ENCODE data around the gene COL6A3.

Gene COL6A3

GRCh38 chr2:237297421-237298150, 116.4 kb downstream of the COL6A3 start:
- no peak for TF ChIP-seq Cebpa-rat (IDR thresholded peaks at IDR 0.05)
- H3K36me3 ChIP-seq: no peaks in the 10 kb centered on the region
- H3K9ac ChIP-seq: no peak overlapping the region
- peak overlapping the region in 2 of 11 experiments; percentile 70 to 90; a peak in 5 of 22 replicates for H3K4me2 ChIP-seq
- H3K4me1 ChIP-seq: peaks cover 0 to 20% (median 0%) of the 10 kb centered on the region in 10 experiments; a peak in 5 of 20 replicates
- no peaks in the 10 kb centered on the region for H4K20me1 ChIP-seq
- H3K27ac ChIP-seq: no peak overlapping the region
- H3K4me3 ChIP-seq: no peak overlapping the region
- peaks cover 6 to 16% (median 10%) of the 10 kb centered on the region in 11 experiments; a peak in 21 of 22 replicates for H3K9me3 ChIP-seq (replicated peaks in 1 of 11)
- H3K27me3 ChIP-seq: no peaks in the 10 kb centered on the region; a peak in 1 of 22 replicates

GRCh38 chr2:237296756-237297155, 117.2 kb downstream of the COL6A3 start:
- H4K20me1 ChIP-seq: no peaks in the 10 kb centered on the region
- H3K27me3 ChIP-seq: peaks cover 0 to 7% (median 4%) of the 10 kb centered on the region in 11 experiments; a peak in 14 of 22 replicates
- no peak overlapping the region for H3K4me3 ChIP-seq
- peaks cover 0 to 25% (median 3%) of the 10 kb centered on the region in 10 experiments; a peak in 13 of 20 replicates for H3K4me1 ChIP-seq
- no peak for TF ChIP-seq Cebpa-rat (IDR thresholded peaks at IDR 0.05)
- H3K9me3 ChIP-seq (replicated peaks in 1 of 11): peaks cover 0 to 8% (median 2%) of the 10 kb centered on the region in 11 experiments; a peak in 13 of 22 replicates
- H3K9ac ChIP-seq: no peak overlapping the region
- H3K4me2 ChIP-seq: no peak overlapping the region
- H3K36me3 ChIP-seq: no peaks in the 10 kb centered on the region
- H3K27ac ChIP-seq: no peak overlapping the region

DNA sequence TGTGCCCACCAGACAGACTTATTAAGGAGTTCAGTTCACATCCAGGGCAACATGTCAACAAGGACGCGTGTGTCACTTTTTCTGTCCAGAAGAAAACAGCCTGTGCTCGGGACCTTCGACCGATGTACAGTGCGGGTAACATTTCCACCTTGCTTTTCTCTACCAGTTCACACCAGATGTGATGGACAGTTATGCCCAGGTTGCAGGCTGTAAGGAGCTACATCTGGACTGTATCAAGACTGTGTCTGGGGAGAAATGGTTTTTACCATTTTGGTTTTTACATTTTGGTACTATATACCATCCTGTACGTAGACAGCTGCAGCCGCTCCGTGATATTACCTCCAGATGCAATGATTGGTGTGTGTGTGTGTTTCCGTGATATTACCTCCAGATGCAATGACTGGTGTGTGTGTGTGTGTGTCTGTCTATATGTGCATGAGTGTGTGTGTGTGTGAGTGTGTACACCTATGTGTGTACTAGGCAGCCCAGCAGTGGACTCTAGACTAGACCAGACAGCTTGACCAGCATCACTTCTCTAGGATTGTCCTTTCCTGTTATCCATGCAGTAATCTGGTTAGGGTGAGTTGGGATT, 118.0 kb downstream of the COL6A3 start:
- H3K36me3 ChIP-seq: no peaks in the 10 kb centered on the region
- no peak for TF ChIP-seq Cebpa-rat (IDR thresholded peaks at IDR 0.05)
- peaks cover 0 to 15% (median 12%) of the 10 kb centered on the region in 11 experiments; a peak in 15 of 22 replicates for H3K27me3 ChIP-seq
- H3K9ac ChIP-seq: no peak overlapping the region
- peaks cover 4 to 30% (median 10%) of the 10 kb centered on the region in 10 experiments; a peak in 18 of 20 replicates for H3K4me1 ChIP-seq
- H3K4me3 ChIP-seq: no peak overlapping the region
- no peak overlapping the region for H3K27ac ChIP-seq
- no peak overlapping the region for H3K4me2 ChIP-seq
- H3K9me3 ChIP-seq (replicated peaks in 1 of 11): 0 out of 22 replicates have a peak, but pooled peaks cover 0 to 3% (median 0%) of the 10 kb centered on the region in 11 experiments
- no peaks in the 10 kb centered on the region for H4K20me1 ChIP-seq

- Histone ChIP-seq H3K4me3 (no peak overlapping the region), H3K9me3 (replicated peaks in 1 of 11) (no peaks in the 10 kb centered on the region), H4K20me1 (no peaks in the 10 kb centered on the region), H3K27me3 (peaks cover 5 to 25% (median 22%) of the 10 kb centered on the region in 11 experiments; a peak in 17 of 22 replicates), H3K27ac (no peak overlapping the region), H3K9ac (no peak overlapping the region), H3K4me2 (no peak overlapping the region), H3K4me1 (peaks cover 6 to 38% (median 13%) of the 10 kb centered on the region in 10 experiments; a peak in 18 of 20 replicates), H3K36me3 (no peaks in the 10 kb centered on the region)
- TF ChIP-seq Cebpa-rat (IDR thresholded peaks at IDR 0.05): no peak
These were observed 119.5 kb downstream of the COL6A3 start for GRCh38 chr2:237294460-237294859.

DNA sequence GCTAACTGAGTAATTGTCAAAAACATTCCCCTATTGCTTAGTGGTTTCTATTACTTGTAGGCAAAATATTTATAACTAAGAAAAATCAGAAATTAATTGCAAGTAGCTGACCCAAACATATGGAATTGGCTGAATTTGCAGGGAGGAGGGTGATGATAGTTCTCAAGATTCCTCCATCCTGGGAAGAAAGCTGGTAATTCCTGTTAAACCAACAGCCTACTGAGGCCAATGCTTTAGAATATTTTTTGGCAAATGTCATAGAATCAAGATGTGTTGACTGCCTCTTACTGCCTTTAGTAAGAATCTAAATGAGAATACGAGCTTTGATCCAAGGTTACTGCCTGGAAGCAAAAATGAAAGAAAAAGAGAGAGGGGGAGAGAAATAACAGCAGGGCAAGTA, 120.0 kb downstream of the COL6A3 start:
- no peak overlapping the region for H3K4me3 ChIP-seq
- H3K9ac ChIP-seq: no peak overlapping the region
- H3K4me1 ChIP-seq: peaks cover 6 to 38% (median 13%) of the 10 kb centered on the region in 10 experiments; a peak in 18 of 20 replicates
- H3K4me2 ChIP-seq: no peak overlapping the region
- H3K36me3 ChIP-seq: no peaks in the 10 kb centered on the region
- H3K9me3 ChIP-seq (replicated peaks in 1 of 11): no peaks in the 10 kb centered on the region
- no peak overlapping the region for H3K27ac ChIP-seq
- no peak for TF ChIP-seq Cebpa-rat (IDR thresholded peaks at IDR 0.05)
- H4K20me1 ChIP-seq: no peaks in the 10 kb centered on the region
- peaks cover 5 to 25% (median 22%) of the 10 kb centered on the region in 11 experiments; a peak in 17 of 22 replicates for H3K27me3 ChIP-seq

DNA sequence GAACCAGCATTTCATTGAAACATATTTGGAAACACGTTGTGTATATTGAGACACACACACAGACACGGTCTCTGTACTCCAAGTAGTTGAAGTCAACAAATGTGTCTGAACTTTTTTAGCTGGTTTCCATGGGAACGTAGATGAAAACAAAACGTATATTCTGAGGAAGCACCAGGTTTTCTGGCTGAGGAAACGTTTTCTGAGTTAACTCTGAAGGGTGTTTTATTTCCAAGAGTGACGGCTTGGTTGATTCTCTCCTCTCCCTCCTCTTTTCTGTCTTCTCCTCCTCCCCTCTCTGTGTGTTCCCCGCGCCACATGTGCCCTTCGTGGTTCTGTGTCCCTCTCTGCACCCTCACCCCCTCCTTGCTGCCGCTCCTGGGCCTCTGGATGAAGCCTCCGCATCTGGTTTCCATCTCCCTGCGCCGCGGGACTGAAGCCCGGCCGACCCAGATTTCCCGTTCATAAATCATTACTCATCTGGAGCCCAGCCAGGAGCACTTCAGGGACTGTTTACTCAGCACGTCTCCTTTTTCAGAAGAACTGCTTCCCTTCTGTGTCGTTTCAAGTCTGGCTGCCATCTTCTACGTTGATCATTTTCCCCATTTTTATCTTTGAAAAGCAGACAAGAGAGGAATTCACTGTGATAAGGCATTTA, 122.7 kb downstream of the COL6A3 start:
- peak overlapping the region in 6 of 11 experiments; percentile 0 to 71 (median 60); a peak in 10 of 22 replicates for H3K9ac ChIP-seq
- H3K27ac ChIP-seq: peak overlapping the region in 5 of 11 experiments; percentile 26 to 80 (median 76); a peak in 10 of 22 replicates
- peak overlapping the region in 3 of 10 experiments; percentile 18 to 24 (median 21); a peak in 4 of 20 replicates for H3K4me3 ChIP-seq
- peak overlapping the region; percentile 41 to 85 (median 68) for H3K4me2 ChIP-seq
- H3K36me3 ChIP-seq: no peaks in the 10 kb centered on the region
- H4K20me1 ChIP-seq: no peaks in the 10 kb centered on the region
- peaks cover 7 to 22% (median 16%) of the 10 kb centered on the region in 11 experiments; a peak in 19 of 22 replicates for H3K9me3 ChIP-seq (replicated peaks in 1 of 11)
- H3K27me3 ChIP-seq: peaks cover 5 to 25% (median 22%) of the 10 kb centered on the region in 11 experiments; a peak in 17 of 22 replicates
- H3K4me1 ChIP-seq: peaks cover 6 to 20% (median 12%) of the 10 kb centered on the region in 10 experiments; a peak in 18 of 20 replicates
- no peak for TF ChIP-seq Cebpa-rat (IDR thresholded peaks at IDR 0.05)

GRCh38 chr2:237290261-237290660, 123.7 kb downstream of the COL6A3 start:
- peaks cover 5 to 25% (median 22%) of the 10 kb centered on the region in 11 experiments; a peak in 17 of 22 replicates for H3K27me3 ChIP-seq
- peaks cover 6 to 20% (median 12%) of the 10 kb centered on the region in 10 experiments; a peak in 18 of 20 replicates for H3K4me1 ChIP-seq
- peak overlapping the region in 2 of 11 experiments; percentile 72 to 85; a peak in 3 of 22 replicates for H3K4me2 ChIP-seq
- H4K20me1 ChIP-seq: no peaks in the 10 kb centered on the region
- H3K9me3 ChIP-seq (replicated peaks in 1 of 11): peaks cover 7 to 27% (median 17%) of the 10 kb centered on the region in 11 experiments; a peak in 19 of 22 replicates
- H3K9ac ChIP-seq: no peak overlapping the region
- peak overlapping the region in 2 of 11 experiments; percentile 76 to 80; a peak in 5 of 22 replicates for H3K27ac ChIP-seq
- no peaks in the 10 kb centered on the region for H3K36me3 ChIP-seq
- no peak for TF ChIP-seq Cebpa-rat (IDR thresholded peaks at IDR 0.05)
- H3K4me3 ChIP-seq: no peak overlapping the region

- H3K9ac ChIP-seq: no peak overlapping the region
- peaks cover 6 to 20% (median 12%) of the 10 kb centered on the region in 10 experiments; a peak in 18 of 20 replicates for H3K4me1 ChIP-seq
- no peak for TF ChIP-seq Cebpa-rat (IDR thresholded peaks at IDR 0.05)
- H3K9me3 ChIP-seq (replicated peaks in 1 of 11): peaks cover 7 to 27% (median 17%) of the 10 kb centered on the region in 11 experiments; a peak in 19 of 22 replicates
- no peak overlapping the region for H3K4me3 ChIP-seq
- peaks cover 5 to 25% (median 22%) of the 10 kb centered on the region in 11 experiments; a peak in 17 of 22 replicates for H3K27me3 ChIP-seq
- no peaks in the 10 kb centered on the region for H4K20me1 ChIP-seq
- H3K27ac ChIP-seq: no peak overlapping the region
- no peak overlapping the region for H3K4me2 ChIP-seq
- no peaks in the 10 kb centered on the region for H3K36me3 ChIP-seq
These were observed 124.8 kb downstream of the COL6A3 start for GRCh38 chr2:237289139-237289538.

Measured in BLaER1 treated with 17β-estradiol and CSF1 and Interleukin-3, amounts not matched to agents 10 nM and 100 nM (cell line).